ENCODE measurements around the gene CAPRIN1. TPM values are rescaled to one million over a fixed set of nuclear protein-coding genes. Genes with fewer than 3 reads are reported as not detected.

Gene CAPRIN1
- total RNA-seq, 1 donor from 2014 or later: 191 TPM

GRCh38 chr11:34013898-34014571 is 37.5 kb upstream of the CAPRIN1 start:
- H3K4me3 ChIP-seq (ENCODE audit: low read depth, low read length): no peak overlapping the region
- TF ChIP-seq CTCF (IDR thresholded peaks at IDR 0.05; ENCODE audit: insufficient read depth, low read length, poor library complexity, severe bottlenecking): no peak
- no peak for DNase-seq (ENCODE audit: low read depth)
- H3K36me3 ChIP-seq (ENCODE audit: control insufficient read depth, insufficient read depth, low read length): no peaks in the 10 kb centered on the region
- no peaks in the 10 kb centered on the region for H3K27me3 ChIP-seq (ENCODE audit: control insufficient read depth, insufficient read depth, low read length)

GRCh38 chr11:34021977-34022735 is 29.4 kb upstream of the CAPRIN1 start:
- H3K4me3 ChIP-seq (ENCODE audit: low read depth, low read length): no peak overlapping the region
- H3K27me3 ChIP-seq (ENCODE audit: control insufficient read depth, insufficient read depth, low read length): no peaks in the 10 kb centered on the region
- no peaks in the 10 kb centered on the region for H3K36me3 ChIP-seq (ENCODE audit: control insufficient read depth, insufficient read depth, low read length)
- TF ChIP-seq CTCF (IDR thresholded peaks at IDR 0.05; ENCODE audit: insufficient read depth, low read length, poor library complexity, severe bottlenecking): no peak
- no peak for DNase-seq (ENCODE audit: low read depth)

- Histone ChIP-seq H3K4me3 (ENCODE audit: low read depth, low read length) (no peak overlapping the region), H3K36me3 (ENCODE audit: control insufficient read depth, insufficient read depth, low read length) (no peaks in the 10 kb centered on the region), H3K27me3 (ENCODE audit: control insufficient read depth, insufficient read depth, low read length) (no peaks in the 10 kb centered on the region)
- no peak for TF ChIP-seq CTCF (IDR thresholded peaks at IDR 0.05; ENCODE audit: insufficient read depth, low read length, poor library complexity, severe bottlenecking)
- DNase-seq (ENCODE audit: low read depth): no peak
These were observed 25.1 kb upstream of the CAPRIN1 start for GRCh38 chr11:34026432-34026831.

- no peaks in the 10 kb centered on the region for H3K27me3 ChIP-seq (ENCODE audit: control insufficient read depth, insufficient read depth, low read length)
- DNase-seq (ENCODE audit: low read depth): no peak
- H3K36me3 ChIP-seq (ENCODE audit: control insufficient read depth, insufficient read depth, low read length): no peaks in the 10 kb centered on the region
- H3K4me3 ChIP-seq (ENCODE audit: low read depth, low read length): no peak overlapping the region
- TF ChIP-seq CTCF (IDR thresholded peaks at IDR 0.05; ENCODE audit: insufficient read depth, low read length, poor library complexity, severe bottlenecking): no peak
These were observed 23.8 kb upstream of the CAPRIN1 start for GRCh38 chr11:34027516-34028408.

GRCh38 chr11:34028425-34028824 is 23.1 kb upstream of the CAPRIN1 start:
- no peaks in the 10 kb centered on the region for H3K36me3 ChIP-seq (ENCODE audit: control insufficient read depth, insufficient read depth, low read length)
- DNase-seq (ENCODE audit: low read depth): no peak
- H3K27me3 ChIP-seq (ENCODE audit: control insufficient read depth, insufficient read depth, low read length): no peaks in the 10 kb centered on the region
- no peak for TF ChIP-seq CTCF (IDR thresholded peaks at IDR 0.05; ENCODE audit: insufficient read depth, low read length, poor library complexity, severe bottlenecking)
- no peak overlapping the region for H3K4me3 ChIP-seq (ENCODE audit: low read depth, low read length)

All from kidney epithelial cell (primary cell).